Activated CD8-positive, alpha-beta T cell treated with anti-CD3 and anti-CD28 coated beads for 36 hours (primary cell): ENCODE measurements around the gene ITGB6. TPM values are rescaled to one million over a fixed set of nuclear protein-coding genes. Genes with fewer than 3 reads are reported as not detected.

ENCODE experiments used
- ATAC-seq: fragments of 200-7000 bp; cut with Tn5 transposase; one replicate; pipeline ENCODE4 v1.10.0; 2021; ENCODE audit warnings: mild to moderate bottlenecking, moderate library complexity
- CTCF ChIA-PET: fragments of 350-600 bp; sonication (Branson Sonifier 250); formaldehyde crosslinking; loops from one replicate; lab custom pipeline; 2021; ENCODE audit warnings: antibody characterized with exemption; lab: Charles Lee
- POLR2A ChIA-PET: fragments of 350-600 bp; sonication (Branson Sonifier 250); formaldehyde crosslinking; loops from one replicate; lab custom pipeline; 2021; ENCODE audit warnings: antibody characterized with exemption; lab: Charles Lee
- DNase-seq: peaks from one replicate; pipeline ENCODE4 v3.0.0-alpha.2; 2020
- H3K27ac Mint-ChIP-seq: one replicate; pipeline ENCODE4 v1.8.0; 2021; ENCODE audit warnings: mild to moderate bottlenecking, mixed read lengths
- H3K27me3 Mint-ChIP-seq: one replicate; pipeline ENCODE4 v1.8.0; 2021; ENCODE audit warnings: mixed read lengths
- H3K36me3 Mint-ChIP-seq: one replicate; pipeline ENCODE4 v1.8.0; 2021; ENCODE audit warnings: low read depth, mixed read lengths
- H3K4me1 Mint-ChIP-seq: one replicate; pipeline ENCODE4 v1.8.0; 2021; ENCODE audit warnings: low read depth, mixed read lengths
- H3K4me3 Mint-ChIP-seq: one replicate; pipeline ENCODE4 v1.8.0; 2021; ENCODE audit warnings: mild to moderate bottlenecking, moderate library complexity, mixed read lengths
- H3K9me3 Mint-ChIP-seq: one replicate; pipeline ENCODE4 v1.8.0; 2021; ENCODE audit warnings: mixed read lengths
- intact Hi-C: fragments of 100-400 bp; cut with micrococcal nuclease; formaldehyde crosslinking; loops from one replicate; pipeline ENCODE4 v1.10.0; 2022
- total RNA-seq, 2 experiments: library from RNA; stranded (reverse); gene quantifications; one replicate each; pipeline ENCODE4 v1.2.3, GENCODE V29; 2021
- TF ChIP-seq, protein P1 (sequence below): fragments of 200-600 bp; IDR thresholded peaks from one replicate; pipeline ENCODE4 v1.8.0; 2022; ENCODE audit warnings: antibody characterized with exemption, mild to moderate bottlenecking

ITGB6 gene
- total RNA-seq, 2 experiments from 2014 or later = not detected

DNA sequence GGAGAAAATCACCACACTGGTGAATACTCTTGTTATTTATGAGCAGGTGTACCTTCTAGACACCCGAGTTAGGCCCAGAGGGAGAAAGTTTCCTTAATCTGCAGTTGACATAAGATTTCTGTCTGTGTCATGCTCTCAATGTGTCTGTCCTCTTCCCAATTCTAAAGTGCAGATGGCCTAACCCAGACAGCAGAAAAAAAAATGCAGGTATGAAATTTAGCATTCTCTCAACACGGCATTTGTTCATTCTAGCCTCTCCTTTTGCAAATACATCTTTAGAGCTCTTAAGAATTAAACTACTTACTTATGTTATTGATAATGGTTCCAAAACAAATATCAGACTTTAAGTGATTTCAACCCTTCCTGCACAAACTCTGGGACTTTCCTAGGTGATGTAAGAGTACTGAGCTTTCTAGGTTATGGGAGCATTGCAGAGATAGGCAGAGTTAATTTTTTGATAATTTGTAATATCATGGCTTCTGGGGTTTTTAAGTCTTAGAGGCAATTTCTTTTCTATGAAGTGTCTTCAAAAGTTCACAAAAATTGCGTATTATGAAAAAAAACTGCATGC, 32.9 kb upstream of the ITGB6 start:
- Mint-ChIP-seq H3K4me1 (no peaks in the 10 kb centered on the region), H3K27me3 (peaks cover 5% of the 10 kb centered on the region), H3K36me3 (no peaks in the 10 kb centered on the region), H3K9me3 (no peaks in the 10 kb centered on the region), H3K4me3 (no peak overlapping the region), H3K27ac (no peak overlapping the region)
- no peak for ATAC-seq
- TF ChIP-seq, protein P1, sequence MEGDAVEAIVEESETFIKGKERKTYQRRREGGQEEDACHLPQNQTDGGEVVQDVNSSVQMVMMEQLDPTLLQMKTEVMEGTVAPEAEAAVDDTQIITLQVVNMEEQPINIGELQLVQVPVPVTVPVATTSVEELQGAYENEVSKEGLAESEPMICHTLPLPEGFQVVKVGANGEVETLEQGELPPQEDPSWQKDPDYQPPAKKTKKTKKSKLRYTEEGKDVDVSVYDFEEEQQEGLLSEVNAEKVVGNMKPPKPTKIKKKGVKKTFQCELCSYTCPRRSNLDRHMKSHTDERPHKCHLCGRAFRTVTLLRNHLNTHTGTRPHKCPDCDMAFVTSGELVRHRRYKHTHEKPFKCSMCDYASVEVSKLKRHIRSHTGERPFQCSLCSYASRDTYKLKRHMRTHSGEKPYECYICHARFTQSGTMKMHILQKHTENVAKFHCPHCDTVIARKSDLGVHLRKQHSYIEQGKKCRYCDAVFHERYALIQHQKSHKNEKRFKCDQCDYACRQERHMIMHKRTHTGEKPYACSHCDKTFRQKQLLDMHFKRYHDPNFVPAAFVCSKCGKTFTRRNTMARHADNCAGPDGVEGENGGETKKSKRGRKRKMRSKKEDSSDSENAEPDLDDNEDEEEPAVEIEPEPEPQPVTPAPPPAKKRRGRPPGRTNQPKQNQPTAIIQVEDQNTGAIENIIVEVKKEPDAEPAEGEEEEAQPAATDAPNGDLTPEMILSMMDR = no peak
- no peak for DNase-seq
- ChIA-PET POLR2A (no interaction called here), CTCF (interaction anchor here (1.0 to 2.1 kb wide), 2 partner anchors 19 to 52 kb away, joined by 3 to 9 read pairs; no protein-coding TSS in a partner anchor)
- intact Hi-C loops = no loop called here

DNA sequence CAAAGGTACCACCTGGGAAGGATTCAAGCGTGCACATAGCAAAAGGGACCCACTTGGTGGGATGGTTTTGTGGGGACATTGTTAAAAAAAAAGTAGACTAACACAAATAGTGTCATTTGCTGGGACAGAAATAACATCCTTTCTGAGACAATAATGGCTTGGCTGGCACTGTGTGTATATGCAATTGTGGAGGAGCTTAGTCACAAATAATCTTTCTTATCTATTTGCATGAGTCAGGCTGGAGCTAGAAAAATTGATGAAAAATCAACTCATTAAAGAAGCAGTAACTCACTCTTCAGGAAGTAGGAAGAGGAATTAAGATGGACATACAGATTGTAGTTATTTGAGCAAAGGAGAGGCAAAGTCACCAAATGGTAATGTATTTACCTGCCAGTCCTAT, 29.5 kb upstream of the ITGB6 start:
- no peak for ATAC-seq
- intact Hi-C loops = no loop called here
- ChIA-PET POLR2A (interaction anchor here (0.7 kb wide), 1 partner anchor 9 kb away, joined by 3 read pairs; no protein-coding TSS in a partner anchor), CTCF (interaction anchor here (0.6 to 1.4 kb wide), 5 partner anchors 11 to 492 kb away, joined by 3 to 5 read pairs (median 4); no protein-coding TSS in a partner anchor)
- H3K27ac Mint-ChIP-seq = no peak overlapping the region
- peaks cover 11% of the 10 kb centered on the region for H3K4me1 Mint-ChIP-seq
- no peak overlapping the region for H3K4me3 Mint-ChIP-seq
- peaks cover 13% of the 10 kb centered on the region for H3K27me3 Mint-ChIP-seq
- DNase-seq = no peak
- H3K36me3 Mint-ChIP-seq = no peaks in the 10 kb centered on the region
- no peaks in the 10 kb centered on the region for H3K9me3 Mint-ChIP-seq
- TF ChIP-seq, protein P1 = no peak

DNA sequence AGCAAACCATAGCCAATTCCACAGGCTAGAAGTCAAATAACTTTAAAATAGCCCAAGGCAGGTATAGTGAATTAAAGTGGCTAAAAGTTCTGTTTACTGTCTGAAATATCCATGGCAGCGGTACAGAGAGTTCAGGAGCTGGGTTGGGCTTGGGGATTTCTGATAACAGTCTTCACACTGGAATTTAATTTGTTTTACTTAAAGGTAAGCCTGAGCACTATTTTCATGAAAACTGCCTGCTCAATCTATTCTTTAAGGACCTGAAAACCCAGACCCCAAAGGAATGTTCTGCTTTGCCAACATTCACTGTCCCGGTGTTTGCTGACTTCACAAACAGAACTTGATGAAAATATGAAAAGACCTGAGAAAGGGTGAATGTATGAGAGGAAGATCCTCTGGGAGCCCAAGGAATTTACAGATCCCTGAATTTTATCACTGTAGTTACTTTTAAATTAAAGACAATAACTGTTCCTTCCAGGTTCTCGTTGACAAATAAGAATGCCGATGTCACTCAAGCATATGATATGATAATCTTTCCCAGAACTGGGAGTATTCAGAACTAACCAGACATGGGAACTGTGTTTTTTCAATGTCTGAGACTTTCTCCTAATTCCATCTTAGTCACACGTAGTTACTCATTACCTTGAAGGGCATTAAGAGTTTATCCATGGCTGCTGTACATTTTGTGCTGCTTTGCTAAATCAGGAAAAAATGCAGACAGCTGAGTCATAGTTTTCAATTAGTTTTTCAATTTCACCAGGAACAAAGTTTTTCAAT, 28.3 kb upstream of the ITGB6 start:
- intact Hi-C loops = no loop called here
- TF ChIP-seq, protein P1 = no peak
- Mint-ChIP-seq H3K4me1 (peaks cover 23% of the 10 kb centered on the region), H3K4me3 (no peak overlapping the region), H3K27ac (no peak overlapping the region), H3K9me3 (no peaks in the 10 kb centered on the region), H3K36me3 (no peaks in the 10 kb centered on the region), H3K27me3 (peaks cover 13% of the 10 kb centered on the region)
- ATAC-seq (no peak), DNase-seq (no peak)
- CTCF ChIA-PET = interaction anchor here (1.4 kb wide), 1 partner anchor 24 kb away, joined by 4 read pairs; no protein-coding TSS in a partner anchor
- POLR2A ChIA-PET = interaction anchor here (0.5 kb wide), 1 partner anchor 137 kb away, joined by 3 read pairs; no protein-coding TSS in a partner anchor

DNA sequence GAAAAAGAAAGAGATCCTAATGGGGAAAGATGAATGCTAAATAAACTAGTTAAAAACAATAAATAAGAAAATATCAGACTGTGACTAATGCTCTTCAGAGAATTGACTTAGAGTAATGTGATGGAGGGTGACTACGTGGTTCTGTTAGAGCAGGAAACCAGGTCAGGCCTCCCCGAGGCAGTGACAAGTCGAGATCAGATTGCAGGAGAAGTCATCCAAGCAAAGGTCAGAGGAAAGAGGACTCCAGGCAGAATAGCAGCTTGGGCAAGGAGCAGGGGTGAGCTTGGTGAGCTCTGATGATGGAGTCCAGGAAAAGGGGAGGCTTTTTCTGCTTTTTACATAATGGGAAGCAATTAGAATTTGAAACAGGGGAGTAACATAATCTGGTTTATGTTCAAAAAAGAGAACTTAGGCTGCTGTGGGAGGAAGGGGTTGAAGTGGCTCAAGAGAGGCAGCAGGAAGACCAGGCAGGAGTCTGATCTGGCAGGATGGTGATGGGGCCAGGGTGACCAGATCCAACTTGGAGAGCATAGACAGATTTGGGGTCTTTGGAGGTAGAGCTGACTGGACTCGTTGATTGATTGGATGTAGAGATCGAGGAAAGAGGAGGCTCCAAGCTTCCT, 27.3 kb upstream of the ITGB6 start:
- TF ChIP-seq, protein P1 = no peak

More for the DNA sequence above, 27.3 kb upstream of the ITGB6 start:
- peaks cover 28% of the 10 kb centered on the region for H3K4me1 Mint-ChIP-seq
- no peaks in the 10 kb centered on the region for H3K36me3 Mint-ChIP-seq
- ATAC-seq (no peak), DNase-seq (no peak)
- intact Hi-C loops = no loop called here
- no peak overlapping the region for H3K4me3 Mint-ChIP-seq
- peaks cover 15% of the 10 kb centered on the region for H3K27me3 Mint-ChIP-seq
- no peak overlapping the region for H3K27ac Mint-ChIP-seq
- ChIA-PET CTCF (no interaction called here), POLR2A (interaction anchor here (0.5 to 1.4 kb wide), 2 partner anchors 15 to 136 kb away, joined by 3 read pairs; no protein-coding TSS in a partner anchor)
- H3K9me3 Mint-ChIP-seq = no peaks in the 10 kb centered on the region
